Stimulated activated CD4-positive, alpha-beta T cell treated with anti-CD3 and anti-CD28 coated beads, Interleukin-12 subunit alpha, Interleukin-12 subunit beta, amount 100 ng/mL, for 48 hours (primary cell): Measurements from ENCODE around the gene ALMS1.
"Not testable (repeated sequence)": the region's sequence is repeated elsewhere in the genome, so short reads cannot be mapped to it uniquely, and the experiment has no call there.

ENCODE experiments used
- DNase-seq, 3 donors: peaks; one replicate each; pipeline ENCODE4 v3.0.0-alpha.2; 2020; ENCODE audit warnings: low read depth in 2 of 3, low spot score in 1 of 3

The ALMS1 gene

DNA sequence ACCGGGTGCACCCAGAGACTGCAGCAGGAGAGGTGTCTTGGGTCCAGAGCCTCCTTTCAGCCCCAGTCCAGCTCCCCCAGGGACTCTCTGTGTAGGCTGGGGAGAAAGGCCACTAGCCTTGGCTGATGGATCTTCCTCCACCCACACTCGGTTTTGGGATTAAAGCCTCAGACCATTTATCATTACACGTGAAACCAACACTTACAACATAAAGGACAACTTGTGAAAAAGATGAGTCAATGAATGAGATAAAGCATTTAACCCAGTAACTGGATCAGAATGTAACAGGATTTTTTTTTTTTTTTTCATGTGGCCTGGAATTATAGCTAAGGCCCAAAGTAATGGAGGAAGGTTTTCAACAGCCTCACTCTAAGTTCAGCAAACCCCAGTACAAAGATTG is 224.5 kb downstream of the ALMS1 start:
- DNase-seq = no peak

DNA sequence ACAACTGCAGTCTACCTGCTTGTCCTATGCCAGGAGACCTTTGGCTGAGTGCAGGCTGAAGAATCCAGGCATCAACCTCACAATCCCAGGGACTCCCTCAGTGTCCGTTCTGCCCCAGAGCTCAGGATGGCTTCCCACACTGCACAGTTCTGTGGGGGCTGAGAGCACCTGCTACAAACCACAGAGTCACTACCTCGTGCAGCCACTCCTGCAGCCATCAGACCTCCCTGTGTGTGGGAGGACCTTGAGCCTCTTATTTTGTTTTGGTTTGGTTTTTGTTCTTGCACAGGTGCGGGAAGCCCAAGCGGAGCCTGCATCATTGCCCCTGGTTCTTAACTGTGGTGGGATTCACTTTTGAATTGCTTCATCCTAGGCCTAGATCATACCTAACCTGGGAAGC is 225.6 kb downstream of the ALMS1 start:
- no peak for DNase-seq

DNA sequence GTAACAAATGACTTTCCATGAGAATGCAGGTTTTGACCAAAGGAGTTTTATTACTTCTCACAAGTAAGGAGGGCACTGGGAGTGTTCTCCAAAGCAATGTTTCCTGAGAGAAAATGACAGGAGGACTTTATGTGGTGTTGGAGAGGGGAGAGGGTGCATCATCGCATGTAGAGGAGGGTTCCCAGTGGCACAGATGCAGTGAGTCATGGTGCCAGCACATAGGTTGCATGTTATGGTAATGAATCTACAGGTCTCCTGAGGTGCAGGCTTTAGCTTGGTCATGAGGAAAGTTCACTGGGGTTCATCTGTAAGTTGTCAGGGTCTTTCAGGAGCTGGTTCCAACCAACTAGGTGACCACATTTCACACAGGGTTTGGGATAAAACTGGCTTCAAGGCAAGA is 226.2 kb downstream of the ALMS1 start:
- no peak for DNase-seq

DNA sequence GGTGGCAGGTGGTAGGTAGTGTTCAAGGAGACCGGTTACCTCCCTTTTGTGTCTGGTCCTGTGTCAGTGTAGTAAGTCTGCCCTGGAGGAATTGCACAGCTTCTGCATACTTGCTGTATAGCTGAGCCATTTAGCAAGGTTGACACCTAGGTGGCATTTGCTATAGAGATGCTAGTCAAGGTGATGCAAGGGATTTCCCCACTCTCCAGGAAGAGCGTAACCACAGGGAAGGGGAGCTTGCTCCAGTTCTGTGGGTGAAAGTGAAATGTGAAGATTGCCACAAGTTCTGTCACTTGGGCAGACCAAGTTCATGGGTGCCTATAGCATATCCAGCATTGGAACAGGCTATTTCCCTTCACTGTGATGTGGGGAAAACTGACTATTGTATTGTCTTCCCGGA is 228.5 kb downstream of the ALMS1 start:
- peak in 1 of 3 donors; percentile 9 for DNase-seq

DNA sequence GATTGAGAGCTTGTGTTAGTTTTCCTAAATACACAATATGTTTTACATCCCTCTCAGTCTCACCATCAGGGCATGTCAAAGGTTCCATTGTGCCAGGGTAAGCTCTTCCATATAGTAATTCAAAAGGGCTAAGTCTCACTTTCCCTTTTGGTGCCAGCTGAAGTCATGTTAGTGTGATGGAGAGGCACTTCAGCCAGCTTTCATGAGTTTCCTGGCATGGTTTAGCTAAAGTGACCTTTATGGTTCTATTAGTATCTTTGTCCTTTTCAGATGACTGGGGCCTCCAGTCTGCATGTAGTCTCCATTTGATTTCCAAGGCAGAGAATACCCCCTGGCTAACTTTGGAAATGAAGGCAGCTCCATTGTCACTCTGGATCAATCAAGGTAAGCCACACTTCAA is 229.4 kb downstream of the ALMS1 start:
- no peak for DNase-seq

DNA sequence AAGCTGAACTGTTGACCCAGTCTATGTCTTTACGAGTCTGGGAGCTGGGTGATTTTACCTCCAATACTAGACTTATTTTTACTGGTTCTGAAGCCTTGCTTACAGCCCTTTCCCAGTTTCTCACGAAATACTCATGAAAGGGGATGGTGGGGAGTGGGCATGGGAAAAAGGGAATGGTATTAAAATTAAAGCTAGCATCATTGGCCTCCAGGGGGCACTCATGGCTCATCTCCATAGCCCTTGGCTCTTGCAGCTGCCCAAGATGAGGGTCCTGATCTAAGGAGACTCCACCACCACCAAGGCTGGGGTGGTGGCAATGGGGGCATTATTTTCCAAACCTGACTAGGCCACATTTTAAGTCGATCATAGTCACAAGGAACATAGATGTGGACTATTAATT is 234.3 kb downstream of the ALMS1 start:
- DNase-seq = not testable (repeated sequence)

DNA sequence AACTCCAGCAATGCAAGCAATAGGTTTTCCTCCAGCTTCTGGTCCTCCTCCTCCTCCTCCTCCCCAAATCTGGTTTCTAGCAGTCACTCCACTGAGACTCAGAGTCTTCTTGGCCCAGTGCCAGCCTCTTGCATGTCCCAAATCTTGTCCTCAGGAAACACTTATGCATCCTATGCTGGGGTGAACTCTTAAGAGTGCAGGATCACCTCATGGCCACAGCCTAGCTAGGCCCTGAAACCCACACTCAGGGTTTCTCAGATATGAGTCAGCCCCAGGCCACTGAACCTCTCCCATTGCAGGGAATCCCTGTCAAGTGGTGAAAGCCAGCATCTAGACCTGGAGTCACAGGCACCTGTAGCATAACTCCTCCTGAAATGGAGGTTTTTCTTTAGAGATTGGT is 238.4 kb downstream of the ALMS1 start:
- DNase-seq = not testable (repeated sequence)

DNA sequence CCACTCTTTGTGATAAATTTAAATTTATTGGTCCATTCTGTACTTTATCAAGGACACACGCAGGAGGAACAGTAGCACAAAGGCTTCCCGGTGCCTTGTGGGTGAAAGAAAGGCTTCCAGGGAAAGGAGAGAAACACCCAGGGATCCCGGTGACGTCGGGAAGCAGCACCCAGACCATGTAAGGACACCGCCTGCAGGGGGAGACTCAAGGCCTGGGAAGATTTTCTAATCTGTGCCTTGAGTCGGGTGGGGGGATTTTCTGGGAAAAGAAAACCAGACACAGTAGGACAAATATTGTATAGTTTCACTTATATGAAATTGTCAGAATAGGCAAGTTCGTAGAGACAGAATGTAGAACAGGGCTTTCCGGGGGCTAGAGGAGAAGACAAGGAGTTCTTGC is 239.0 kb downstream of the ALMS1 start:
- DNase-seq = not testable (repeated sequence)

DNA sequence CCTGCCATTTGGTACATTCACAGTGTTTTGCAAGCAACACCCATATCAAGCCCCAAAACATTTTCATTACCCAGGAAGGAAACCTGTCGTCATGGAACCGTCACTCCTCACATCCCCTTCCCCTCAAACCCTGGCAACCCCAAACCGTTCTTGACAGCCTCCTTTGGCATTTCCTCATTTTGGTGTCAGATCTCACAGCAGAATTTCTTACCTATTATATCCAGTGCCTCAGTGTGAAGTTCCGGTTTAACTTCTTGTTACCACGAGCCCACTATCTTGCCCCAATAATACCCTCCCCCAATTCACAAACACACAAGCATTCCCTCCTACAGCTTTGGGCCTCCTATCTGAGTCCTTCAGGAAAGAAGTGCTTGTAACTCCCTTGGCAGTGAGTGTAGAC is 240.6 kb downstream of the ALMS1 start:
- not testable (repeated sequence) for DNase-seq

DNA sequence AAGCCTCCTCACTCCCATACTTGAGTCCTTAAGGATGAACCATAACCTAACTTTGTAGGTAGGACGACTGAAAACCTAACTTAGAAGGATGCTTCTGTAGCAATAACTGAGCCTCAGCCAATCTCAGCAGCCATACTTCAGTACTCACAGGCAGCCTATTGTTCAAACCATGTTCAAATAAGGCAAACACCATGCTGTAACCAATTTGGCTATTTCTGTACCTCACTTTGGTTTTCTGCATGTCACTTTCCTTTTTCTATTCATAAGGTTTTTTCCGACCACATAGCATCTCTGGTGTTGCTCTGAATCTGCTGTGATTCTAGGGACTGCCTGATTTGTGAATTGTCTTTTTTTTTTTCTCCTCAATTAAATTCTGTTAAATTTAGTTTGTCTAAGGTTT is 242.9 kb downstream of the ALMS1 start:
- DNase-seq = not testable (repeated sequence)

DNA sequence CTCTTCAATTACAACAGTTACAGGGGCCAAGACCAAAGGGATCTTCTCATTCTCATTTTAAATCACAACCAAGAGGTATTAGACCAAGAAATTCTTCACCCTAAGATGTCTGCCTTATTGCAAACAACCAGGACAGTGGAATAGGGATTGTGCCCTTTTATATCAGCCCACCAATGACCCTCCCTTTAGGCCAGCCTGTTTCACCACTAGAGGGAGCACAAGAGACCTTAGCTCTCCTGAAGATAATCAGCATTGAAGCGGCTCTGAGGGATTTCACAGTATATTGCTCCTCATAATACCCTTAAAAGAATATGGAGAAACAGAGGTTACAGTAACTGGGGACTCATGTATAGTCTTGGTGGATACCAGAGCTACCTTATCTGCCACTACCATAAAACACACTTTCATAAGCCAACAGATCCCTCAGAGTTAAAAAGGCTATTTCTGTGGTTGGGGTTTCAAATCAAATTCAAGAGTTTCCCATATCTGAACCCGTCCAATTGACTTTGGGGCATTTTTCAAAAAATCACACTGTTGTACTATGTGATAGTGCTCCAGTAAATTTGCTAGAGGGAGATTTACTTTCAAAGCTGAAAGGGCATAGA is 245.1 kb downstream of the ALMS1 start:
- DNase-seq = not testable (repeated sequence)

DNA sequence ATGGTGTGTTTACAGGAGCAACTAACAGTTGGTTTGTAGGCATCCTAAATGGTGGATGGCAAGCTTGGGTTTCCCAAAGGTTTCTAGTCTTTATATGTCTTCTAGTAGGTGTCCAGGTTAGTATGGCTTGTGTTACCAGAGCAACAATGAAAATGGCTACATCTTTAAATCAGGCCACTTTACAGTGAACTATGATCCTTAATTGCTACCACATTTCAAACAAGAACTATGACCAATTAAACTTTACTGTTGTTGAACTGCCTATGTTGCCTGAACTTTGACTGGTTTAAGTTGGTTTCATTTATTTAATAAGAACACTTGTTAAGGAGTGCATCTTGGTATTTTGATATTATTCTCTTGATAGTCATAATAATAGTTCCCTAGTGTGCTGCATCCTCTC is 251.3 kb downstream of the ALMS1 start:
- not testable (repeated sequence) for DNase-seq

DNA sequence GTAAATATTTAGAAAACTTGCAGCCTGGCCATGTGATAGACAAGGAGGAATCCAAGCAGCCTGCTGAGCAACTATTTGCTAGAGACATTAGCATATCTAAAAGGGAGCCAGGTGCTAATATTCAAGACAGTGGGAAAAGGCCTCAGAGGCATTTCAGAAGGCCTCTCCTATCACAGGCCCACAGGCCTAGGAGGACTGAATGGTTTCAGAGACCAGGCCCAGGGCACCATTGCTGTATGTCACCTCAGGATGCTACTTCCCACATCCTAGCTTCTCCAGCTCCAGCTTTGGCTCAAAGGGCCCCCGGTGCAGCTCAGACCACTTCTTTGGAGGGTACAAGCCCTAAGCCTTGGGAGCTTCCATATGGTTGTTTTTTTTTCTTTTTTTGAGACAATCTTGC is 252.8 kb downstream of the ALMS1 start:
- DNase-seq = no peak

DNA sequence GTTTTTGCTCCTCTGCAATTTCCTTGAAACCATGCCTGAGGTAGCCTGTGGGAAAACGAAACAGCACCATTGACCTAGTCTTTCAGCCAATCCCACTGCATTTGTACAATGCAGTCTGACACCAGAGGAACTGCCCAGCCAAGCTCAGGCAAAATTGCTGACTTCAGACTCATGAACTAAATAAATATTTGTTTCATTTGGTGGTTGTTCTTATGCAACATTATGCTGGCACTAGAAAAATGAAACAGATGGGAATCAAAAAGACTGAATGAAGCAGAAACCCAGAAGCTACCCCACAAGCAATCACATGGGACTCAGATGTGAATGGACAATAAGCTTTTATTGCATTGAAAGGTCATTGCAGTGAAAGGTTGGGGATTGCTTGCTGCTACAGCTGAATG is 254.9 kb downstream of the ALMS1 start:
- no peak for DNase-seq

DNA sequence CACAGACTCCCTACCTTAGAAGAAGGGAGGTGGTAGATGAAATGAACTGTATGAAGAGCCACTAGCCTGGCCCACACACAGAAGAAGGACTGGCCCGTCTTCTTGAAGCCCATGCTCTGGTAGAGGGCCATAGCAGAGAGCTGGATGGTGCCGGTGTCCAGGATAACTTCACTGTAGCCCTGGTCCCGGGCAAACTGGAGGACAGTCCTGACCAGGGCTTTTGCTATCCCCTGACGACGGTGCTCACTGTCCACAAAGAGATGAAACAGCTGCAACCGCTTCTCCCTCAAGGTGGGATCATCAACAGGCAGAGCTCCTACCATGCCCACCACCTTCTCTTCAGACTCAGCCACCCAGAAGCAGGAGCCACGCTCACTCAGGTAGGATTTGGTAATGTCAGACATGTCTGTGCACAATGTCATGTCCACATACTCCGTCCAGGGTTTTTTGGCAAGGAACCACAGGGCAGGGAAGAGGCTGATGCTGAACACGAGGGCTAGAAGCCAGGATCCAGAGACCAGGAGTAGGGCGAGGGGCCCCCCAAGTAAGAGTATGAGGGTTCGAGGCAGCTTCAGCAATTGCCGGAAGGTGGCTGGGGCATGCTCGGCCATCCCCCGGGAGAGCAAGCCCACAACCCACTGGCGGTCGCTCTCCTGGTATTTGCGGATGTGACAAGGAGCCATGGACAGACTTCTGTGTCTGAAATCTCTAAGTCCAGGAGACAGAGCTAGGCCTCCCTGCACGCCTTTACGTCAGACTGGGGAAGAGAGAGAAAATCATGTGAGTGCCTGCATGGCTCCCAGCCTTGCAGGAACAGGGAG is 255.5 kb downstream of the ALMS1 start:
- no peak for DNase-seq

DNA sequence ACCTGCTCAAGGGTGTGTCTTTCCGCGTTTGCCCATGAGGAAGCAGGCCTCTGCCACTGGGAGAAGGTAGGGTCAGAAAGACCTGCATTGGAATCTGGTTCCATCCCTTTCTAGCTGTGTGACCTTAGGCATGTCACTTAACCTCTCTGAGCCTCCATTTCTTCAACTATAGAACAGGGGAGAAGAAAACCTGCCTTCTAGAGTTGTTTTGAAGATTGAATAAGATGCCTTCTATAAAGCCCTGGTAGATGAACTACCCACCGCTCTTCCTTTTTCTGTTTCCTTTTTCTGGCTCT is 256.1 kb downstream of the ALMS1 start:
- DNase-seq = no peak

DNA sequence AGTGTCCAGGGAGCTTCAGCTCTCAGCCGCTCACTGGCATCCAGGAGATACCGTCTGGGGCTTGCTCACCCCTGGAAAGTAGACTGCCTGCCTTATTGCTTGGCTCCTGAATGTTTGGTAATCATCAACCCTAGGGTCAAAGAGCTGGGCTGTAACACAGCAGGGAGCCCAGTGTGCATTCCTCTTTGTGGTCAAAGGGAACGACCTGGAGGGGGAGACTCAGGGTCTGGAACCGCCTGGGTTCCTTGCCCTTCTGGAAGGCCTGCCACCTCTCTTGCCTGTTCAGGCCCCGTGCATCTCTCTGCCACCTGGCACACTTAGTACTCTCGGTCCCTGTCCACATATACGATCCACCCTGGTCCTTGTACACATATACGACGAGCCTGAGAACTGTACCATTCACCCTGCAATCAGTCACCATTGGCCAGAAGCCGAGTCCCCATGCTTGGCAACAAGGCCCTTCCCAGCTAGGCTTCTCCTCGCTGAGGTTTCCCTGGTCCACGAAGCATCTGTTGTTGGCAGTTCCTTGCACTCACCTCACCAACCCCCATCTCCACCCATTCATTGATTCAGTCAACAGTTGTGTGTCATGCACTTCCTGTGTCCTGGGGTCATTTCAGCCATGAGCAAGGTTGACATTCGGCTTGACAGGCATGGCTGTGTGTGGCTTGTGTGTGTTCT is 256.8 kb downstream of the ALMS1 start, which contains the start of gene NAT8:
Gene NAT8, minus strand, starts transcription at position 85 of the 681 bp plus-strand sequence. CDS start 794 bp downstream, outside the sequence.
- no peak for DNase-seq

DNA sequence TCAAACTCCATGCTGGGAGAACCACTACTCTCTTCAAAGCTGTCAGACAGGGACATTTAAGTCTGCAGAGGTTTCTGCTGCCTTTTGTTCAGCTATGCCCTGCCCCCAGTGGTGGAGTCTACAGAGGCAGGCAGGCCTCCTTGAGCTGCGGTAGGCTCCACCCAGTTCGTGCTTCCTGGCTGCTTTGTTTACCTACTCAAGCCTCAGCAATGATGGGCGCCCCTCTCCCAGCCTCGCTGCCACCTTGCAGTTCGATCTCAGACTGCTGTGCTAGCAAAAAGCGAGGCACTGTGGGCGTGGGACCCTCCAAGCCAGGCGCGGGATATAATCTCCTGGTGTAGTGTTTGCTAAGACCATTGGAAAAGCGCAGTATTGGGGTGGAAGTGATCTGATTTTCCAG is 262.1 kb downstream of the ALMS1 start:
- DNase-seq = not testable (repeated sequence)

DNA sequence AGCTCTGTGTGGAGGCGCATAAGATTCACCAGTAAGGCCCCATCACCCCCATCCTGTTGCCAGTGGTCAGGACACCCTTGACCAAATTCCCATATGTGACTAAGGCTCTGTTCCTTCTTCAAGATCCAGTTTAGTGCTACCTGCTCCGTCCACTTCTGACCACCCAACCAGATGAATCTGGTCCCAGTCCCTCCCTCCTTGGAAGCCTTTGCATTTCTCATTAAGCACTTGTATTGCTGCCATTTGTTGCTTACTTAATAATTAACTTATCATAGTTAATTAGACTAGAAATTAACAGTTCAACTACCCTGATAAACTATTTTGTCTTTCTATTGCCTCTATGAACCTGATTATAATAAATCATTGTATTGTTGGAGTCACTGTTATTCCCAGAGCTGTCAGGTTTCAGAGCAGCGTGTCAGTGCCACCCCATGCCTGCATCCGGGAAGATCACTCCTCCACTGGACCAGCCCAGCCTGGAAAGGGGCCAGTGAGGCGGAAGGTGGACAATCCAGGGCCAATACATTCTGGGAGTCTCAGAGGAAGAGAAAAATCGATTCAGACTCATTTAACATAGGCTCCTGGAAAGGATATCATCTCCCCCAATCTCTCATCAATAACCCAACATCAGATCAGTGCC is 266.1 kb downstream of the ALMS1 start:
- no peak for DNase-seq

DNA sequence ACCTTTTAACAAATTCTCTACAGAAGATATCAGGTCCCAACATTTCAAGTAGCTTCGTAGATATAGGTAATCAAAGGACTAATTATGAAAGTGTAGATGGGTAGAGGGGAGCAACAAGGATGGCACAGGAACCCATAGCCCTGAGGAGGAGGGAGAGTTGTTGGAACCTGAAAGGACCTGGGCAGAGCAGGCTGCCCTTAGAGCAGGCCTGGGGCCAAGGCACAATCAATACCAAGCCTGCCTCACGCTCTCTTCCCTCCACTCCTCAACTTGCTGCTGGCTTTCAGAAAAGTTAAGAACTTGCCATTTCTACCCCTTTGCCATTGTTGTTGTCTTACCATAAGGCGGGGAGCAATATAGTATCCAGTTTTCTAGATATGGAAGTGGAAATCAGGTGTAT is 266.7 kb downstream of the ALMS1 start:
- no peak for DNase-seq

DNA sequence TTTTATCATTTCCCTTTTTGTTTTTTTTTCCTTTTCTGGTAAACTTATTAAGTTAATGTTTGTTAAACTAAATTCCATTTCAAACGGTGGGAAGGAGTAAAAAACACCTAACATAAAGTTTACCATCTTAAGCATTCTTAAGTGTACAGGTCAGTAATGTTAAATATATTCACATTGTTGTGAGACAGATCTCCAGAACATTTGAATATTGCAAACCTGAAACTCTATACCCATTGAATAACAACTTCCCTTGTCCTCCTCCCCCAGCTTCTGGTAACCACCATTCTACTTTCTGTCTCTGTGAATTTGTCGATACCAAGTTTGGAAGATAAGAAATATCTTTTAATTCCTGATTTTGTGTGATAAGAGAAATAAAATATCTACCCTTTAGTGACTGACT is 268.5 kb downstream of the ALMS1 start:
- DNase-seq = no peak
